ENCODE results near the gene MOXD1. TPM values are rescaled to one million over a fixed set of nuclear protein-coding genes. Genes with fewer than 3 reads are reported as not detected.

MOXD1 gene
- total RNA-seq, 2 experiments from 2014 or later = not detected

DNA sequence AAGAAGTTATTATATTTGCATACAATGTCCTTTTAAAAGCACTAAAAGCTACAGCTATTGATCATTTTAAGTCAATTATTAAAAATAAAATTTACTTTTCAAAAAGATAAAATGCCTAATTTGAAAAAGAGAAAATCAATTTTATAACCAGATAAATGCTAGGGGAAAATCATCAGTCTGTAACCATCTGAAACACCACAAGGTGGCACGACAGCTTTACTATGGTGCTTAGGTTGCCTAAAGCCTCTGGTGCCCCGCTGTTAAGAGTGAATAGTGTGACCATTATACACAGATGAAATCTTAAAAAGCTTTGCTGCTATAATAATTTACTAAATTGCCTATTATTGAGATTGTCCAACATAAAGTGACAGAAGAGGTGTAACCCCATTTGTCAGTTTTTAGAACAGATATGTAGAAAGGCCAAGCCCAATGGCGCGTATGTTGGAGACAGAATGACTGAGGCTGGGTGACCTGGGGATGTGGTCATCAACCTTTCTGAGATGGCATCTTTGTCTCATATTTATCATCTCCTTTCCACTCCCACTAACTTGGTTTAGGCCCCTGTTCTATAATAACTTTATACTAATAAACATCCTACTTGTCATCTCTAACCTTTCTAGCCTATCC, 100.8 kb downstream of the MOXD1 start:
- H3K27me3 Mint-ChIP-seq = peaks cover 8% of the 10 kb centered on the region
- H3K4me3 Mint-ChIP-seq = no peak overlapping the region
- ATAC-seq (peak; percentile 67), DNase-seq (peak; percentile 59)
- no peaks in the 10 kb centered on the region for H3K4me1 Mint-ChIP-seq (ENCODE audit: low read depth)
- intact Hi-C loops (cut with micrococcal nuclease) = loop anchor here (5.0 kb wide), 1 partner anchor 182 kb away; no protein-coding TSS in a partner anchor
- H3K9me3 Mint-ChIP-seq = no peaks in the 10 kb centered on the region
- no peaks in the 10 kb centered on the region for H3K36me3 Mint-ChIP-seq (ENCODE audit: low read depth)
- ChIA-PET POLR2A (interaction anchor here (1.4 kb wide), 1 partner anchor 184 kb away, joined by 4 read pairs; no protein-coding TSS in a partner anchor), CTCF (interaction anchor here (1.0 to 4.0 kb wide), 17 partner anchors 10 to 187 kb away, joined by 3 to 64 read pairs (median 4); no protein-coding TSS in a partner anchor)
- no peak overlapping the region for H3K27ac Mint-ChIP-seq
- TF ChIP-seq, protein P1, sequence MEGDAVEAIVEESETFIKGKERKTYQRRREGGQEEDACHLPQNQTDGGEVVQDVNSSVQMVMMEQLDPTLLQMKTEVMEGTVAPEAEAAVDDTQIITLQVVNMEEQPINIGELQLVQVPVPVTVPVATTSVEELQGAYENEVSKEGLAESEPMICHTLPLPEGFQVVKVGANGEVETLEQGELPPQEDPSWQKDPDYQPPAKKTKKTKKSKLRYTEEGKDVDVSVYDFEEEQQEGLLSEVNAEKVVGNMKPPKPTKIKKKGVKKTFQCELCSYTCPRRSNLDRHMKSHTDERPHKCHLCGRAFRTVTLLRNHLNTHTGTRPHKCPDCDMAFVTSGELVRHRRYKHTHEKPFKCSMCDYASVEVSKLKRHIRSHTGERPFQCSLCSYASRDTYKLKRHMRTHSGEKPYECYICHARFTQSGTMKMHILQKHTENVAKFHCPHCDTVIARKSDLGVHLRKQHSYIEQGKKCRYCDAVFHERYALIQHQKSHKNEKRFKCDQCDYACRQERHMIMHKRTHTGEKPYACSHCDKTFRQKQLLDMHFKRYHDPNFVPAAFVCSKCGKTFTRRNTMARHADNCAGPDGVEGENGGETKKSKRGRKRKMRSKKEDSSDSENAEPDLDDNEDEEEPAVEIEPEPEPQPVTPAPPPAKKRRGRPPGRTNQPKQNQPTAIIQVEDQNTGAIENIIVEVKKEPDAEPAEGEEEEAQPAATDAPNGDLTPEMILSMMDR (IDR thresholded peaks at IDR 0.05) = peak; percentile 61

DNA sequence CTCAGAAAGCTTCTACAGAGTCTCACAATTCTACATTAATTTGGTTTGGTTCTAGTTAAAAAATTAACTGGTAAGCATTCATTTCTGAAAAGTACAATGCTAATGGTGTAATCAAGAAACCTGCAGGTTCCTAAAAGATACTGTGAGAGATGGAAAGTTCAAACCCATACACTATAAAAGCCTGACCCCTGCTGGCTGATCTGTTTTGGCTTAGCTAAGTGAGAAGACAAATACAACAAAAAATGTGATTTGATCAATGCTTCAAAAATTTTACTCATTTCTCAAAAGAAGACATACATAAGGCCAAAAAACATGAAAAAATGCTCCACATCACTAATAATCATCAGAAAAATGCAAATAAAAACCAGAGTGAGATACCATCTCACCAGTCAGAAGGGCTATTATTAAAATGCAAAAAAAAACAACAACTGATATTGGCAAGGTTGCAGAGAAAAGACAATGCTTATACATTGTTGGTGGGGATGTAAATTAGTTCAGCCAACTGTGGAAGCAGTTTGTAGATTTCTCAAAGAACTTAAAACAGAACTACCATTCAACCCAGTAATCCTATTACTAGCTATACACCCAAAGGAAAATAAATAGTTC, 102.8 kb downstream of the MOXD1 start:
- no peak overlapping the region for H3K27ac Mint-ChIP-seq
- H3K9me3 Mint-ChIP-seq = no peaks in the 10 kb centered on the region
- TF ChIP-seq, protein P1 (IDR thresholded peaks at IDR 0.05) = peak; percentile 39
- H3K4me1 Mint-ChIP-seq (ENCODE audit: low read depth) = no peaks in the 10 kb centered on the region
- ATAC-seq = no peak
- ChIA-PET CTCF (interaction anchor here (0.6 to 5.4 kb wide), 22 partner anchors 9 to 389 kb away, joined by 3 to 65 read pairs (median 4); no protein-coding TSS in a partner anchor), POLR2A (no interaction called here)
- H3K36me3 Mint-ChIP-seq (ENCODE audit: low read depth) = no peaks in the 10 kb centered on the region
- intact Hi-C loops (cut with micrococcal nuclease) = no loop called here
- DNase-seq = peak; percentile 68
- H3K27me3 Mint-ChIP-seq = peaks cover 11% of the 10 kb centered on the region
- no peak overlapping the region for H3K4me3 Mint-ChIP-seq

DNA sequence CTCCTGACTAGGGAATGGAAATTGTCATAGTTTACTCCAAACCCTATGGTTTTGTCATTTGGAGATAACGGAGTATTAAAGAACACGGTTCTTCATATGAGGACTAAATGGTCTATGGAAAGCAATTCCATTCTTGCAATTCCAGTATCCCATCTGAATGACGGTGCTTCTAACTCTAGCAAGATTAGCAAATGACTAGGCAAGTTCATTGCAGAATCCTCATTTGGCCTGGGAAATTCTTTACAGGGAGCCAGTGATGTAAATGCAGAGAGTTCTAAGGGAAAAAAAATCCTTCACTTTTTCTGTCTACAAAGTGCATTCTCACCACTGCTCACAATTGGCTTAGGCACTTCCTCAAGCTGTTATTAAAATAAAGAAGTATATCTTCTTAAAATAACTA, 111.5 kb downstream of the MOXD1 start:
- intact Hi-C loops (cut with micrococcal nuclease) = no loop called here
- DNase-seq = no peak
- POLR2A ChIA-PET = no interaction called here
- no peak overlapping the region for H3K4me3 Mint-ChIP-seq
- TF ChIP-seq, protein P1 (IDR thresholded peaks at IDR 0.05) = no peak
- no peaks in the 10 kb centered on the region for H3K4me1 Mint-ChIP-seq (ENCODE audit: low read depth)
- H3K27me3 Mint-ChIP-seq = peaks cover 4% of the 10 kb centered on the region
- H3K36me3 Mint-ChIP-seq (ENCODE audit: low read depth) = no peaks in the 10 kb centered on the region
- no peak for ATAC-seq
- CTCF ChIA-PET = interaction anchor here (0.6 to 7.4 kb wide), 5 partner anchors 8 to 195 kb away, joined by 3 to 90 read pairs (median 6); no protein-coding TSS in a partner anchor
- no peaks in the 10 kb centered on the region for H3K9me3 Mint-ChIP-seq
- H3K27ac Mint-ChIP-seq = no peak overlapping the region

DNA sequence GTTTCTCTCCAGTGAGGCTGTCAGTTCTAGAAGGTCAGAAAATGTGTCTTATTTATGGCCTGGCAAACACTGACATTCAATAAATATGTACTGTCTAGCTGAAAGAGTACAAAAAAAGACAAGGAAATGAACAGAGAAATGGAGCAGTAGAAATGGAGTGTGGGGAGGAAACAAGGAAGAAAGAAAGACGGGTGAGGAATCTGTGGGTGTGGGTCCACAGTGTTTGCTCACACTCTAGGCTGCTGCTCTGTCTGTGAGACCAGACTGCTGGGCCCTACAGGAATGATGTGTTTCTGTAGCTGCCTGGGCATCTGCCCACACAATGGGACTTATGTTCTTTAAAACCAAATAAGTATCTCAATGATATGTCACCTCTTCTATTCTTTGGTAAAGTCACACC, 114.2 kb downstream of the MOXD1 start:
- TF ChIP-seq, protein P1 (IDR thresholded peaks at IDR 0.05) = no peak
- H3K27me3 Mint-ChIP-seq = peaks cover 6% of the 10 kb centered on the region
- ChIA-PET POLR2A (no interaction called here), CTCF (interaction anchor here (0.9 kb wide), 1 partner anchor 11 kb away, joined by 4 read pairs; no protein-coding TSS in a partner anchor)
- intact Hi-C loops (cut with micrococcal nuclease) = no loop called here
- no peaks in the 10 kb centered on the region for H3K4me1 Mint-ChIP-seq (ENCODE audit: low read depth)
- no peak for ATAC-seq
- no peak for DNase-seq
- H3K36me3 Mint-ChIP-seq (ENCODE audit: low read depth) = no peaks in the 10 kb centered on the region
- peaks cover 1% of the 10 kb centered on the region for H3K9me3 Mint-ChIP-seq
- H3K4me3 Mint-ChIP-seq = no peak overlapping the region
- H3K27ac Mint-ChIP-seq = no peak overlapping the region
